Measurements from ENCODE around the gene SPAG9. TPM values are rescaled to one million over a fixed set of nuclear protein-coding genes. Genes with fewer than 3 reads are reported as not detected.

SPAG9 gene
- total RNA-seq, 1 experiment from 2014 or later: 54.3 TPM

- H2BK12ac ChIP-seq (ENCODE audit: insufficient read length, low read depth, low read length): no peak overlapping the region
- Mint-ChIP-seq H3K27ac (peak overlapping the region in 1 of 3 experiments; percentile 16; a peak in 3 of 7 replicates), H3K36me3 (ENCODE audit: insufficient read depth in 1 of 3, low read depth in 3 of 3) (peaks cover 0 to 10% (median 2%) of the 10 kb centered on the region in 3 experiments; a peak in 4 of 7 replicates), H3K4me3 (no peak overlapping the region; a peak in 1 of 5 replicates), H3K27me3 (ENCODE audit: low read depth) (no peaks in the 10 kb centered on the region), H3K4me1 (peaks cover 23 to 46% of the 10 kb centered on the region in 2 experiments), H3K9me3 (no peaks in the 10 kb centered on the region)
- no peak overlapping the region for H4K91ac ChIP-seq (ENCODE audit: insufficient read length, low read depth, low read length)
- no peaks in the 10 kb centered on the region for H3K79me2 ChIP-seq (ENCODE audit: insufficient read depth, low read length)
- H2AFZ ChIP-seq (ENCODE audit: low read length): no peak overlapping the region
- no peak overlapping the region for H2AK5ac ChIP-seq (ENCODE audit: insufficient read length, low read length)
- H3K9me3 ChIP-seq (ENCODE audit: control insufficient read depth, low read depth, low read length): no peaks in the 10 kb centered on the region
- no peaks in the 10 kb centered on the region for H4K20me1 ChIP-seq (ENCODE audit: control insufficient read depth, insufficient read depth, insufficient read length)
- no peaks in the 10 kb centered on the region for H3K4me1 ChIP-seq (ENCODE audit: insufficient read depth, low read length)
- H3K18ac ChIP-seq (ENCODE audit: insufficient read length, low read depth, low read length): no peak overlapping the region
- peak overlapping the region; percentile 40 for H3K4me2 ChIP-seq (ENCODE audit: insufficient read depth, insufficient read length, low read length)
- H2BK5ac ChIP-seq (ENCODE audit: insufficient read length, low read length): no peak overlapping the region
- H3K27me3 ChIP-seq (ENCODE audit: insufficient read depth, low read length): no peaks in the 10 kb centered on the region
- no peak overlapping the region for H2BK120ac ChIP-seq (ENCODE audit: low read depth, low read length, poor library complexity, severe bottlenecking)
- H3K9ac ChIP-seq (ENCODE audit: extremely low read depth, insufficient read length, low read length): peak overlapping the region; percentile 14
- peaks cover 3% of the 10 kb centered on the region for H3K79me1 ChIP-seq (ENCODE audit: insufficient read depth, low read depth, low read length, poor library complexity, severe bottlenecking)
- H3K23me2 ChIP-seq (ENCODE audit: insufficient read length, low read depth, low read length, poor library complexity, severe bottlenecking): peaks cover 8% of the 10 kb centered on the region
- TF ChIP-seq CTCF (conservative IDR thresholded peaks at IDR 0.05): no peak
- no peak overlapping the region for H3K23ac ChIP-seq (ENCODE audit: insufficient read length, low read depth, low read length)
- WGBS (ENCODE audit: extremely low coverage, insufficient read length, low lambda C conversion rate): no CpG with 5 or more reads among the region's 1 CpG
- H2BK15ac ChIP-seq (ENCODE audit: low read depth, low read length): no peak overlapping the region
- no peak overlapping the region for H4K8ac ChIP-seq (replicated peaks; ENCODE audit: insufficient read length, low read depth, low read length)
- H2BK20ac ChIP-seq (ENCODE audit: low read depth, low read length, poor library complexity, severe bottlenecking): no peak overlapping the region
- no peak overlapping the region for H3K14ac ChIP-seq (ENCODE audit: insufficient read depth, low read length)
- H3T11ph ChIP-seq (ENCODE audit: low read length): no peak overlapping the region
- no peak overlapping the region for H4K5ac ChIP-seq (ENCODE audit: insufficient read length, low read depth, low read length)
- H3K4ac ChIP-seq (ENCODE audit: low read depth, low read length): no peak overlapping the region
- no peak overlapping the region for H3K56ac ChIP-seq (ENCODE audit: insufficient read length, low read depth, low read length)
- DNase-seq: no peak
- H3K27ac ChIP-seq (ENCODE audit: insufficient read length, low read depth, low read length): no peak overlapping the region
Observed at GRCh38 chr17:51045621-51046020, 75.0 kb downstream of the SPAG9 start.

Data from H9 (cell line).